ENCODE data around the gene C1QTNF1. TPM values are rescaled to one million over a fixed set of nuclear protein-coding genes. Genes with fewer than 3 reads are reported as not detected.

Gene C1QTNF1
- total and polyA plus RNA-seq, 2 donors (not counting 1 experiment from before 2014, with no cell fraction given) = not detected

DNA sequence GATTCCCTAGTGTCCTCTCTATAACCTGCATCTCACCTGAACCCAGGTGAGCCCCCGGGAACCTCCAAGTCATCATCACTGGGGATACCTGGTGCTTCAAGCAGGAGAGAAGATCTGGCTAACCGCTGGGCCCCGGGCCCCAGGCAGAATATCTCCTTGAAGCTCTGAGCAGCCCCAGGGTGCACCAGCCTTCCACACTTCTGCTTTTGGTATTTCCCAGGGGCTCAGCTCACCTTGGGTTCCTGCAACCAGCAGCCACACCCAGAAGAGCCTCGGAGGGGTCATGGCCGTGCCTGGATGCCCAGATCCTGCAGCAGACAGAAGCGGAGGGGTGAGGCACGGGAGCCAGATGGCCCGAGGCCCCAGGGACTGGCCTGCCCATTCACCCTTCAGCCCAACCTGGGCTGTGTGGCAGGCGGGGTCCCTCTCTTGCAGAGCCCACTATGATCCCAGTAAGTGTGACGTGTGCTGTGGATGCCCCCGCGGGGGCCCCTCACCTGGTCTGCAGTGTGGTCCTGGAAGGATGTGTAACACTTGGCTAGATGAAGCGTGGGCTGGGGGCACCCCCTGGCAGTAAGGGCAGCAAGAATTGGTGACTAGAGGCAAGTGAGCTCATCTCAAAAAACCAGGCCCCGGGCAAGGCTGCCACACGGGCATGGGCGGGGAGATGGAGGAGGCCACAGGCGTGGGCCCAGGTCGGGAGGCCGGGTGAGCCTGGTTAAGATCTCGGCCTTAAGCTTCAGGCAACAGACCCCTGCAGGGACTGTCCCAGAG, 46.9 kb upstream of the C1QTNF1 start:
- no peak overlapping the region for H3K27ac Mint-ChIP-seq
- H3K4me3 Mint-ChIP-seq = peak overlapping the region; percentile 13
- POLR2A ChIA-PET = no interaction called here
- no peaks in the 10 kb centered on the region for H3K27me3 Mint-ChIP-seq
- DNase-seq (peak; percentile 50), ATAC-seq (ENCODE audit: low read depth) (peak; percentile 64)
- Histone ChIP-seq H3K36me3 (replicated peaks in 1 of 2; ENCODE audit: control extremely low read depth in 1 of 2, control insufficient read depth in 1 of 2, extremely low read depth in 1 of 2, insufficient read depth in 2 of 2, low read length in 1 of 2) (no peaks in the 10 kb centered on the region), H3K79me2 (ENCODE audit: control insufficient read depth, insufficient read depth, low read length) (no peaks in the 10 kb centered on the region), H4K20me1 (ENCODE audit: control insufficient read depth, insufficient read depth, low read length, poor library complexity, severe bottlenecking) (no peaks in the 10 kb centered on the region), H3K9me3 (ENCODE audit: control extremely low read depth in 1 of 3, control insufficient read depth in 2 of 3, insufficient read depth in 1 of 3, low read length in 2 of 3) (no peaks in the 10 kb centered on the region), H3K4me2 (replicated peaks; ENCODE audit: low read depth, low read length, poor library complexity, severe bottlenecking) (peak overlapping the region; percentile 52), H3K9ac (ENCODE audit: low read length) (no peak overlapping the region), H3K4me3 (ENCODE audit: control extremely low read depth in 1 of 5, extremely low read depth in 1 of 5, insufficient read depth in 1 of 5, low read depth in 2 of 5, low read length in 4 of 5) (no peak overlapping the region), H3K4me1 (ENCODE audit: control insufficient read depth in 2 of 2, insufficient read depth in 2 of 2, low read length in 2 of 2) (peaks cover 8 to 33% of the 10 kb centered on the region in 2 donors), H2AFZ (ENCODE audit: insufficient read depth, low read depth, low read length, poor library complexity, severe bottlenecking) (no peak overlapping the region), H3K27ac (ENCODE audit: low read length in 2 of 2) (no peak overlapping the region), H3K27me3 (replicated peaks in 1 of 4; ENCODE audit: control extremely low read depth in 1 of 4, control insufficient read depth in 3 of 4, insufficient read depth in 4 of 4, low read length in 3 of 4) (no peaks in the 10 kb centered on the region)
- TF ChIP-seq EZH2 (IDR thresholded peaks at IDR 0.05; ENCODE audit: borderline replicate concordance, insufficient read depth, low read depth, low read length, poor library complexity, severe bottlenecking) (no peak), CTCF (IDR thresholded peaks at IDR 0.05) (no peak)
- intact Hi-C loops (cut with micrococcal nuclease) = no loop called here
- CTCF ChIA-PET = interaction anchor here (0.9 to 1.4 kb wide), 4 partner anchors 10 to 114 kb away, joined by 3 to 5 read pairs (median 3); no protein-coding TSS in a partner anchor
- peaks cover 9% of the 10 kb centered on the region for H3K4me1 Mint-ChIP-seq
- H3K9me3 Mint-ChIP-seq (ENCODE audit: insufficient read depth) = no peaks in the 10 kb centered on the region
- WGBS (ENCODE audit: insufficient coverage) = 67% methylated on average over 18 of the region's 20 CpGs

DNA sequence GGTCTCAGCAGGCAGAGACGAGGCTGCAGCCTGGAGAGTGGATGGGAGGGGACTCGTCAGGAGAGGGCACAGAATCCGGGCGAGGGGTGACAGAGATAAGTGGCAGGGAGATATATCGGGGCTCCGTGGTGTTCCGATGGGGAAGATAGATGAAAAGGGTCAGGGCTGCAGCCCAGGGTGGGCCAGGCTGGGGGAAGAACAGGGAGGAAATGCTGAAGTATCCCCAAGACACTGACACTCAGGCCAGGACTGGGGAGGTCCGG, 46.4 kb upstream of the C1QTNF1 start:
- Mint-ChIP-seq H3K4me3 (peak overlapping the region; percentile 7), H3K4me1 (peaks cover 9% of the 10 kb centered on the region), H3K27me3 (no peaks in the 10 kb centered on the region), H3K27ac (no peak overlapping the region), H3K9me3 (ENCODE audit: insufficient read depth) (no peaks in the 10 kb centered on the region)
- H2AFZ ChIP-seq (ENCODE audit: insufficient read depth, low read depth, low read length, poor library complexity, severe bottlenecking) = no peak overlapping the region
- intact Hi-C loops (cut with micrococcal nuclease) = no loop called here
- DNase-seq = no peak
- POLR2A ChIA-PET = no interaction called here
- no peak overlapping the region for H3K27ac ChIP-seq (ENCODE audit: low read length in 2 of 2)
- H3K79me2 ChIP-seq (ENCODE audit: control insufficient read depth, insufficient read depth, low read length) = no peaks in the 10 kb centered on the region
- H3K36me3 ChIP-seq (replicated peaks in 1 of 2; ENCODE audit: control extremely low read depth in 1 of 2, control insufficient read depth in 1 of 2, extremely low read depth in 1 of 2, insufficient read depth in 2 of 2, low read length in 1 of 2) = no peaks in the 10 kb centered on the region
- TF ChIP-seq EZH2 (IDR thresholded peaks at IDR 0.05; ENCODE audit: borderline replicate concordance, insufficient read depth, low read depth, low read length, poor library complexity, severe bottlenecking) (no peak), CTCF (IDR thresholded peaks at IDR 0.05) (no peak)
- H3K4me2 ChIP-seq (replicated peaks; ENCODE audit: low read depth, low read length, poor library complexity, severe bottlenecking) = no peak overlapping the region
- no peak overlapping the region for H3K9ac ChIP-seq (ENCODE audit: low read length)
- no peak for ATAC-seq (ENCODE audit: low read depth)
- H4K20me1 ChIP-seq (ENCODE audit: control insufficient read depth, insufficient read depth, low read length, poor library complexity, severe bottlenecking) = no peaks in the 10 kb centered on the region
- no peaks in the 10 kb centered on the region for H3K9me3 ChIP-seq (ENCODE audit: control extremely low read depth in 1 of 3, control insufficient read depth in 2 of 3, insufficient read depth in 1 of 3, low read length in 2 of 3)
- H3K27me3 ChIP-seq (replicated peaks in 1 of 4; ENCODE audit: control extremely low read depth in 1 of 4, control insufficient read depth in 3 of 4, insufficient read depth in 4 of 4, low read length in 3 of 4) = no peaks in the 10 kb centered on the region
- no peak overlapping the region for H3K4me3 ChIP-seq (ENCODE audit: control extremely low read depth in 1 of 5, extremely low read depth in 1 of 5, insufficient read depth in 1 of 5, low read depth in 2 of 5, low read length in 4 of 5)
- peaks cover 8 to 33% of the 10 kb centered on the region in 2 donors for H3K4me1 ChIP-seq (ENCODE audit: control insufficient read depth in 2 of 2, insufficient read depth in 2 of 2, low read length in 2 of 2)
- CTCF ChIA-PET = no interaction called here
- 90% methylated on average over 7 of the region's 8 CpGs for WGBS (ENCODE audit: insufficient coverage)

Measured in B cell (primary cell).